Natural killer cell (primary cell): Measurements from ENCODE around the gene RTN4. TPM values are rescaled to one million over a fixed set of nuclear protein-coding genes. Genes with fewer than 3 reads are reported as not detected.

Experiments
- ATAC-seq, 3 donors: fragments of 150-1000 bp in 2 of 3; fragments of 200-7000 bp in 1 of 3; cut with Tn5 transposase; 1 replicate in 1 of 3; 2 replicates in 2 of 3; pipeline ENCODE4 v1.10.0; 2021; ENCODE audit warnings: mild to moderate bottlenecking in 2 of 3, moderate library complexity in 2 of 3
- DNase-seq, 2 donors: peaks; one replicate each; pipeline versions ENCODE4 v3.0.0 to v3.0.0-alpha.2; 2013 to 2021; ENCODE audit warnings: mixed read lengths in 1 of 2
- H3K27ac ChIP-seq: one replicate; pipeline ENCODE4 v1.5.1; 2013; ENCODE audit warnings: mild to moderate bottlenecking, low read length
- H3K27me3 ChIP-seq: one replicate; pipeline ENCODE4 v1.6.1; 2013; ENCODE audit warnings: low read length; ENCODE audit not compliant: control insufficient read depth, insufficient read depth
- H3K36me3 ChIP-seq: one replicate; pipeline ENCODE4 v1.6.1; 2013; ENCODE audit warnings: low read length; ENCODE audit not compliant: control insufficient read depth, insufficient read depth
- H3K4me1 ChIP-seq: one replicate; pipeline ENCODE4 v1.6.1; 2013; ENCODE audit warnings: low read length; ENCODE audit not compliant: control insufficient read depth, insufficient read depth
- H3K4me3 ChIP-seq: one replicate; pipeline ENCODE4 v1.5.1; 2013; ENCODE audit warnings: low read length
- H3K9me3 ChIP-seq: one replicate; pipeline ENCODE4 v1.6.1; 2013; ENCODE audit warnings: low read length; ENCODE audit not compliant: control insufficient read depth, insufficient read depth
- H3K27ac Mint-ChIP-seq, 2 donors: one replicate each; pipeline ENCODE4 v1.8.0; 2022; ENCODE audit warnings: mild to moderate bottlenecking in 2 of 2, mixed read lengths in 2 of 2, moderate library complexity in 1 of 2
- H3K27me3 Mint-ChIP-seq, 2 donors: one replicate each; pipeline ENCODE4 v1.8.0; 2022; ENCODE audit warnings: low read depth in 2 of 2, mixed read lengths in 2 of 2
- H3K36me3 Mint-ChIP-seq: one replicate; pipeline ENCODE4 v1.8.0; 2022; ENCODE audit warnings: mixed read lengths
- H3K4me1 Mint-ChIP-seq, 2 donors: one replicate each; pipeline ENCODE4 v1.8.0; 2022; ENCODE audit warnings: mixed read lengths in 2 of 2
- H3K4me3 Mint-ChIP-seq: one replicate; pipeline ENCODE4 v1.8.0; 2022; ENCODE audit warnings: mild to moderate bottlenecking, moderate library complexity, mixed read lengths
- H3K9me3 Mint-ChIP-seq, 2 donors: one replicate each; pipeline ENCODE4 v1.8.0; 2022; ENCODE audit warnings: mixed read lengths in 2 of 2
- WGBS: methylation state at CpG from one replicate; pipeline ENCODE4 v1.1.7; 2013; ENCODE audit warnings: missing lambda C conversion rate; ENCODE audit not compliant: insufficient coverage; 5-methylcytosine and 5-hydroxymethylcytosine counted together
- intact Hi-C: fragments of 100-400 bp; cut with micrococcal nuclease; formaldehyde crosslinking; loops from one replicate; pipeline ENCODE4 v1.14.2; 2022
- total RNA-seq, 4 donors: library from RNA; stranded (reverse); fragments of 120-200 nt in 1 of 4; gene quantifications; one replicate each; pipeline versions ENCODE4 v1.2.3 to v1.2.4, GENCODE V29; 2013 to 2022
- TF ChIP-seq, protein P1 (sequence below): fragments of 200-600 bp; IDR thresholded peaks from one replicate; pipeline ENCODE4 v1.8.0; 2022; ENCODE audit warnings: antibody characterized with exemption

RTN4 gene
- total RNA-seq, 3 donors from 2014 or later (not counting 1 experiment from before 2014, with no cell fraction given) = 100 to 117 (median 109) TPM

DNA sequence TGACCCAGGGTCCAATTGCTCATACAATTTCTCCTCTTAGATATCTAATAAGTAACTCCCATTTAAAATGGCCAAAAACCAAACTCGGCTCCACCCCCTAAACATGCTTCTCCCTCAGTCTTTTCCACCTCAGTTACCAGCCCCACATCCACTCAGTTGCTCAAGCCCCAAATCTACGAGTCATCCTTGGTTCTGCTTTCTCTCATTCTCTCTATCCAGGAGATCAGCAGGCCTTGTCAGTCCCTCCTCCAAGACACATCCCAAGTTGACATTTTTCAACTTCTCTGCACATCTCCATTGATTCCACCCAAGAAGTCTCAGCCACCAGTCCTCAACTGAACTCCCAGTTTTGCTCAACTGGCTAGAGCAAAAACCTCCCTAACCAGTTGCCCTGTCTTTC, 40.5 kb upstream of the RTN4 start:
- H3K27me3 Mint-ChIP-seq = peaks cover 0 to 2% of the 10 kb centered on the region in 2 donors
- H3K9me3 ChIP-seq = no peaks in the 10 kb centered on the region
- no peaks in the 10 kb centered on the region for H3K36me3 ChIP-seq
- intact Hi-C loops = no loop called here
- no peaks in the 10 kb centered on the region for H3K36me3 Mint-ChIP-seq
- no peaks in the 10 kb centered on the region for H3K9me3 Mint-ChIP-seq
- DNase-seq (no peak), ATAC-seq (no peak)
- no peaks in the 10 kb centered on the region for H3K4me1 ChIP-seq
- H3K4me3 Mint-ChIP-seq = no peak overlapping the region
- H3K4me3 ChIP-seq = no peak overlapping the region
- H3K27ac ChIP-seq = no peak overlapping the region
- H3K27ac Mint-ChIP-seq = no peak overlapping the region
- no peaks in the 10 kb centered on the region for H3K27me3 ChIP-seq
- WGBS = 90% methylated on average over 2 of the region's 2 CpGs
- TF ChIP-seq, protein P1, sequence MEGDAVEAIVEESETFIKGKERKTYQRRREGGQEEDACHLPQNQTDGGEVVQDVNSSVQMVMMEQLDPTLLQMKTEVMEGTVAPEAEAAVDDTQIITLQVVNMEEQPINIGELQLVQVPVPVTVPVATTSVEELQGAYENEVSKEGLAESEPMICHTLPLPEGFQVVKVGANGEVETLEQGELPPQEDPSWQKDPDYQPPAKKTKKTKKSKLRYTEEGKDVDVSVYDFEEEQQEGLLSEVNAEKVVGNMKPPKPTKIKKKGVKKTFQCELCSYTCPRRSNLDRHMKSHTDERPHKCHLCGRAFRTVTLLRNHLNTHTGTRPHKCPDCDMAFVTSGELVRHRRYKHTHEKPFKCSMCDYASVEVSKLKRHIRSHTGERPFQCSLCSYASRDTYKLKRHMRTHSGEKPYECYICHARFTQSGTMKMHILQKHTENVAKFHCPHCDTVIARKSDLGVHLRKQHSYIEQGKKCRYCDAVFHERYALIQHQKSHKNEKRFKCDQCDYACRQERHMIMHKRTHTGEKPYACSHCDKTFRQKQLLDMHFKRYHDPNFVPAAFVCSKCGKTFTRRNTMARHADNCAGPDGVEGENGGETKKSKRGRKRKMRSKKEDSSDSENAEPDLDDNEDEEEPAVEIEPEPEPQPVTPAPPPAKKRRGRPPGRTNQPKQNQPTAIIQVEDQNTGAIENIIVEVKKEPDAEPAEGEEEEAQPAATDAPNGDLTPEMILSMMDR = no peak
- H3K4me1 Mint-ChIP-seq = no peaks in the 10 kb centered on the region

DNA sequence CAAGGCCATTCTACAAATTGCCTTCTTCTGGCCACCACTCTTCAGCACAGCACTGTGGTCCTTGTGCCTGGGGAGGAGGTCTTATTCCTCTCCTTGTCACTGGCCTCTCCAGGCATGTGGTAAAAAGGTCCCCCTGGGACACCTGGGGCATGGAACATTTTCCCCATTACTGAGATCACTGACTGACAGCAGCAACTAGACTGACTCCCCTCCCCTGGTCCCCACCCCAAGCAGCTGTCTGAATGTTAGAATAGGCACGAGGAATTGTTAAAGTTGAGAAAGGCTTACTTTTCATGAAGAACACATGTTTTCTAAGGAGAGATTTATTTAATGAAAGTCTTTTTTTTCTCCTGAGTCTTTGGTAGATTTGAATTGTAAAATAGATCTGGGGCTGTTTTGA, 39.5 kb upstream of the RTN4 start:
- H3K27me3 ChIP-seq = no peaks in the 10 kb centered on the region
- 82% methylated on average over 1 of the region's 1 CpG for WGBS
- ATAC-seq = no peak

GRCh38 chr2:55088400-55088799, 38.1 kb upstream of the RTN4 start:
- Histone ChIP-seq H3K27me3 (no peaks in the 10 kb centered on the region), H3K4me1 (no peaks in the 10 kb centered on the region), H3K4me3 (no peak overlapping the region), H3K27ac (no peak overlapping the region), H3K9me3 (no peaks in the 10 kb centered on the region), H3K36me3 (no peaks in the 10 kb centered on the region)
- no peaks in the 10 kb centered on the region for H3K4me1 Mint-ChIP-seq
- H3K4me3 Mint-ChIP-seq = no peak overlapping the region
- no peaks in the 10 kb centered on the region for H3K36me3 Mint-ChIP-seq
- ATAC-seq (no peak), DNase-seq (no peak)
- peaks cover 0 to 2% of the 10 kb centered on the region in 2 donors for H3K27me3 Mint-ChIP-seq
- TF ChIP-seq, protein P1 = no peak
- 90% methylated on average over 1 of the region's 1 CpG for WGBS
- no peak overlapping the region for H3K27ac Mint-ChIP-seq
- intact Hi-C loops = no loop called here
- no peaks in the 10 kb centered on the region for H3K9me3 Mint-ChIP-seq

More for the DNA sequence above, 39.5 kb upstream of the RTN4 start:
- Mint-ChIP-seq H3K27me3 (peaks cover 0 to 2% of the 10 kb centered on the region in 2 donors), H3K9me3 (no peaks in the 10 kb centered on the region), H3K36me3 (no peaks in the 10 kb centered on the region), H3K27ac (no peak overlapping the region), H3K4me1 (no peaks in the 10 kb centered on the region), H3K4me3 (no peak overlapping the region)
- intact Hi-C loops = no loop called here
- TF ChIP-seq, protein P1 = no peak
- DNase-seq = no peak
- H3K4me1 ChIP-seq = no peaks in the 10 kb centered on the region
- H3K27ac ChIP-seq = no peak overlapping the region
- no peak overlapping the region for H3K4me3 ChIP-seq
- H3K9me3 ChIP-seq = no peaks in the 10 kb centered on the region
- no peaks in the 10 kb centered on the region for H3K36me3 ChIP-seq

DNA sequence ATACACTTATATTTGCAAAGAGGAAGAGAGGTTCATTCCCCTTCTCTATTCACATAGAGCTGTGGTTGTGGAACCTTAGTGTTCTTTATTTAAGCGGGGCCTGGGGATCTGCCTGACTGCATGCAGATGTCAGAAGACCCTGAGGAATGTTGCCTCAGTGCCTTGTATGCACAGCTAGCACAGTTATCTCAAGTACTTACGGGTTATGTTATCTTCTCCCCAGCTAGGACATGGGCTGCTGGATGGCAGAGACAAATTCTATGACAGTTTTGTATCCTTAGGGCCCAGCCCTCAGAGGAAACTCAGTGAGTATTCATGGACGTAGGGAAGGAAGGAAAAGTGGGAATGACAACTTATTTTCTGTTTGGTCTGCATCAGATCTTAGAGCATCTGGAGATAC, 37.7 kb upstream of the RTN4 start:
- no peaks in the 10 kb centered on the region for H3K36me3 Mint-ChIP-seq
- TF ChIP-seq, protein P1 = no peak
- intact Hi-C loops = no loop called here
- H3K9me3 Mint-ChIP-seq = no peaks in the 10 kb centered on the region
- no peaks in the 10 kb centered on the region for H3K27me3 ChIP-seq
- ATAC-seq (no peak), DNase-seq (no peak)
- no peaks in the 10 kb centered on the region for H3K9me3 ChIP-seq
- no peak overlapping the region for H3K4me3 ChIP-seq
- H3K4me1 ChIP-seq = peaks cover 2% of the 10 kb centered on the region
- H3K27ac ChIP-seq = no peak overlapping the region
- H3K27me3 Mint-ChIP-seq = peaks cover 0 to 2% of the 10 kb centered on the region in 2 donors
- H3K4me3 Mint-ChIP-seq = no peak overlapping the region
- WGBS = 82% methylated on average over 3 of the region's 3 CpGs
- H3K4me1 Mint-ChIP-seq = no peaks in the 10 kb centered on the region
- H3K27ac Mint-ChIP-seq = no peak overlapping the region
- H3K36me3 ChIP-seq = no peaks in the 10 kb centered on the region
